ENCODE data around the gene CD68.

The CD68 gene

GRCh38 chr17:7559320-7560171 is 19.9 kb upstream of the CD68 start:
- no peak for DNase-seq

GRCh38 chr17:7560172-7561027 is 19.0 kb upstream of the CD68 start:
- DNase-seq, result peak; percentile 67

GRCh38 chr17:7561028-7561575 is 18.3 kb upstream of the CD68 start:
- DNase-seq, result peak; percentile 87

- peak; percentile 94 for DNase-seq
Measured at GRCh38 chr17:7561589-7562207, 17.7 kb upstream of the CD68 start, which contains the start of gene SENP3. SENP3 (plus strand) TSS chr17:7561919; CDS start chr17:7563077, 1,158 bp downstream.

- DNase-seq, result no peak
Measured at GRCh38 chr17:7562208-7562605, 17.2 kb upstream of the CD68 start.

GRCh38 chr17:7563115-7563869 is 16.1 kb upstream of the CD68 start:
- no peak for DNase-seq

- DNase-seq, result no peak
Measured at GRCh38 chr17:7569571-7569970, 9.9 kb upstream of the CD68 start.

- DNase-seq, result no peak
Measured at GRCh38 chr17:7570351-7570750, 9.1 kb upstream of the CD68 start.

- DNase-seq, result no peak
Measured at GRCh38 chr17:7572338-7572587, 7.2 kb upstream of the CD68 start.

- DNase-seq, result peak; percentile 100
Measured at GRCh38 chr17:7572588-7573323, 6.7 kb upstream of the CD68 start.

GRCh38 chr17:7573324-7574080 is 5.9 kb upstream of the CD68 start:
- DNase-seq, result peak; percentile 95

- DNase-seq, result peak; percentile 23
Measured at GRCh38 chr17:7574176-7574953, 5.1 kb upstream of the CD68 start.

GRCh38 chr17:7575481-7575883 is 4.0 kb upstream of the CD68 start:
- no peak for DNase-seq

GRCh38 chr17:7575959-7576358 is 3.5 kb upstream of the CD68 start:
- DNase-seq, result no peak

GRCh38 chr17:7576432-7576937 is 3.0 kb upstream of the CD68 start:
- peak; percentile 25 for DNase-seq

GRCh38 chr17:7577327-7578199 is 1.9 kb upstream of the CD68 start:
- no peak for DNase-seq

- peak; percentile 58 for DNase-seq
Measured at GRCh38 chr17:7579834-7580603, 581 bp downstream of the CD68 start.

All from CD4-positive, alpha-beta T cell treated with Interleukin-17A for 1 hour (primary cell).